Activated naive CD4-positive, alpha-beta T cell treated with anti-CD3 and anti-CD28 coated beads, Interleukin-2, amount 10 ng/mL, durations not matched to agents 7 days and 5 days (primary cell): ENCODE data around the gene ZNF880.

Source experiments
- CTCF ChIA-PET: fragments of 350-600 bp; sonication (Branson Sonifier 250); formaldehyde crosslinking; loops from one replicate; lab custom pipeline; 2021; ENCODE audit warnings: antibody characterized with exemption; lab: Charles Lee
- DNase-seq: peaks from one replicate; pipeline ENCODE4 v3.0.0-alpha.2; 2020
- H3K27ac Mint-ChIP-seq: one replicate; pipeline ENCODE4 v1.8.0; 2021; ENCODE audit warnings: mild to moderate bottlenecking, moderate library complexity, mixed read lengths
- H3K27me3 Mint-ChIP-seq: one replicate; pipeline ENCODE4 v1.8.0; 2021; ENCODE audit warnings: mild to moderate bottlenecking, mixed read lengths
- H3K36me3 Mint-ChIP-seq: one replicate; pipeline ENCODE4 v1.8.0; 2021; ENCODE audit warnings: mixed read lengths
- H3K4me1 Mint-ChIP-seq: one replicate; pipeline ENCODE4 v1.8.0; 2021; ENCODE audit warnings: mixed read lengths
- H3K4me3 Mint-ChIP-seq: one replicate; pipeline ENCODE4 v1.8.0; 2021; ENCODE audit warnings: mild to moderate bottlenecking, moderate library complexity, mixed read lengths
- H3K9me3 Mint-ChIP-seq: one replicate; pipeline ENCODE4 v1.8.0; 2021; ENCODE audit warnings: mixed read lengths

The ZNF880 gene

GRCh38 chr19:52398081-52398441, 28.3 kb downstream of the ZNF880 start:
- no peaks in the 10 kb centered on the region for H3K27me3 Mint-ChIP-seq
- peak overlapping the region; percentile 77 for H3K4me3 Mint-ChIP-seq
- H3K4me1 Mint-ChIP-seq: peaks cover 19% of the 10 kb centered on the region
- H3K36me3 Mint-ChIP-seq: peaks cover 59% of the 10 kb centered on the region
- DNase-seq: no peak
- CTCF ChIA-PET: no interaction called here
- H3K27ac Mint-ChIP-seq: peak overlapping the region; percentile 84
- H3K9me3 Mint-ChIP-seq: peaks cover 61% of the 10 kb centered on the region

GRCh38 chr19:52410276-52410675, 40.6 kb downstream of the ZNF880 start:
- H3K4me1 Mint-ChIP-seq: no peaks in the 10 kb centered on the region
- no peak overlapping the region for H3K4me3 Mint-ChIP-seq
- no peaks in the 10 kb centered on the region for H3K27me3 Mint-ChIP-seq
- no peak overlapping the region for H3K27ac Mint-ChIP-seq
- CTCF ChIA-PET: no interaction called here
- no peak for DNase-seq
- peaks cover 56% of the 10 kb centered on the region for H3K9me3 Mint-ChIP-seq
- H3K36me3 Mint-ChIP-seq: peaks cover 37% of the 10 kb centered on the region

- CTCF ChIA-PET: no interaction called here
- peaks cover 79% of the 10 kb centered on the region for H3K9me3 Mint-ChIP-seq
Observed at GRCh38 chr19:52415711-52416110, 46.0 kb downstream of the ZNF880 start.

DNA sequence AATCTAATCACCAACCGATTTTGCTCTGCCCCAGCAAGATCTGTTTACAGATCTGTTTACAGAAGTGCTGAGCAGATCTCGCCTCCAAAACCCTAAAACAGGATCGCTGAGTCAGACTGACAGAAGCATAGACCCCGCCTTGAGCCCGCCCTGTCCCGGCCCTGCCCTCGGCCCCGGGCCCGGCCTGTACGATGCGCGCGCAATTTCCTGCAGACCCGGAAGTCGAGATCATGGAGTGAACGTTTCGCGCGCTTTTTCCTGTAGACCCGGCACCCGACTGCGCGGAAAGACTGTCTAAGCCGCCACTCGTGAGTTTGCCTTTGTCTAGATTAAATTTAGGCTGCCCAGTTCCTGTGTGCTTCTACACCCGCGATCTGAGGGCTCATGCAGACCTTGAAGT, 59.2 kb downstream of the ZNF880 start, which contains the start of gene ZNF534:
Gene ZNF534, plus strand, starts transcription at position 212 of the 400 bp plus-strand sequence. CDS start 2,327 bp downstream, outside the sequence.
- Mint-ChIP-seq H3K4me1 (no peaks in the 10 kb centered on the region), H3K36me3 (no peaks in the 10 kb centered on the region), H3K4me3 (no peak within 1 kb of the TSS), H3K27me3 (no peaks in the 10 kb centered on the region), H3K9me3 (peaks cover 62% of the 10 kb centered on the region), H3K27ac (no peak within 1 kb of the TSS)
- CTCF ChIA-PET: no interaction called here
- DNase-seq: no peak

More at GRCh38 chr19:52415711-52416110, 46.0 kb downstream of the ZNF880 start:
- Mint-ChIP-seq H3K36me3 (peaks cover 13% of the 10 kb centered on the region), H3K27me3 (no peaks in the 10 kb centered on the region), H3K27ac (no peak overlapping the region), H3K4me3 (no peak overlapping the region), H3K4me1 (no peaks in the 10 kb centered on the region)
- no peak for DNase-seq
